BJ (cell line): ENCODE results near the gene UBE2J1. TPM values are rescaled to one million over a fixed set of nuclear protein-coding genes. Genes with fewer than 3 reads are reported as not detected.

Experiments used
- polyA plus RNA-seq: library from polyadenylated mRNA; depleted of rRNA; stranded (reverse); fragments of >200 nt; gene quantifications from 2 replicates; pipeline ENCODE4 v1.2.3, GENCODE V29; 2011; rRNA removed

Gene UBE2J1
- polyA plus RNA-seq, 1 experiment, result 27.1 TPM

Other genes with a start within 250 kb of the UBE2J1 start
- 0.06 TPM in 1 of 2 replicates, not detected in the other for gene SRSF12, start 234.7 kb downstream of the UBE2J1 start, polyA plus RNA-seq
- 2.4 and 4.0 TPM in 2 replicates for gene PM20D2, start 206.7 kb downstream of the UBE2J1 start, polyA plus RNA-seq
- gene GABRR1, start 135.4 kb downstream of the UBE2J1 start, polyA plus RNA-seq, result not detected in 2 replicates
- gene GABRR2, start 37.4 kb downstream of the UBE2J1 start, polyA plus RNA-seq, result 0.21 and 0.31 TPM in 2 replicates
- not detected in 2 replicates for gene RRAGD, start 59.6 kb upstream of the UBE2J1 start, polyA plus RNA-seq
- gene ANKRD6, start 80.4 kb upstream of the UBE2J1 start, polyA plus RNA-seq, result 0.61 and 1.1 TPM in 2 replicates